Left renal pelvis (tissue), 4 donors: ENCODE measurements around the gene FAM50B. TPM values are rescaled to one million over a fixed set of nuclear protein-coding genes. Genes with fewer than 3 reads are reported as not detected.

ENCODE experiments used
- DNase-seq, 4 donors: peaks; one replicate each; pipeline ENCODE4 v3.0.0-alpha.2; 2013; ENCODE audit warnings: low read depth in 4 of 4, low spot score in 3 of 4
- polyA plus RNA-seq, 4 donors: library from polyadenylated mRNA; unstranded; fragments of 120-200 nt; gene quantifications; one replicate each; pipeline ENCODE4 v1.2.1, GENCODE V29; 2013; ENCODE audit not compliant: insufficient read length in 4 of 4

The FAM50B gene
- polyA plus RNA-seq, 4 donors: 7.2 to 12.4 (median 11.3) TPM

DNA sequence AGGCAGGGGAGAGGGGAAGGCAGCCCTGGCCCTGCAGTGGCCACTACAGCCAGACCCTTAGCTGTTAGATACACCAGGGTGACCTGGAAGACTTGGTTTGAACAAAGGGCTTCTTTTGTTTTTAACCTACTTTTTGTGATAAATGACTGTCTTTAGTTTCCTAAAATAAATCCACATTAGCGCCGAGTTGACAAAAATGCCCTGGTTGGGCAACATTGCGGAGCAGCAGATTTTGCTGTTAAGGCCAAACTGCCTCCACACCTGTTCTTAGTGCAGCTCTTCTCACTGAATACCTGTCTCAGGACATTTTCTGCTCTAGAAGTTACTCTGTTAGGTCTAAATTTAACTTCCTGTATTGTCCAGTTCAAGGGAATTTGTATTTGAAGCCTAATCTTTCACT is 42.7 kb downstream of the FAM50B start:
- no peak for DNase-seq

DNA sequence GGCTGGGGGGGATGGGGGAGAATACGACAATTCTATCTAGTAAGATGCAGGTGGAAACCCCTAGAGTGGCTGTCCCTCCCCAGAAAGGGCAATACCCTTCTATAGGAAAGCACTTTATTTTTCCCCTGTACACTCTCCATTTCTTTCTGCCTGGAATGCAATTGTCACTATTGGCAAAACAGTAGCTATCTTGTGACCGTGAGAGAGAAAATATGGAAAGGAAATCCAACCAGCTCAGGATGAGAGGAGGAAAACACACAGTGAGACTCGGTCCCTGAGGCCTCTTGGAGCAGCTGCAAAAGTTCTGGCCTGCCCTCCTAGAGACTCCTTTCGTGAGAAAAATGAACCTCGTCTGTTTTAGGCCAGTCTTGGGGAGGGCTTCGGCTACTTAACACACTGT is 43.4 kb downstream of the FAM50B start:
- DNase-seq: no peak

GRCh38 chr6:3893487-3893886 is 44.3 kb downstream of the FAM50B start:
- DNase-seq: no peak

GRCh38 chr6:3893917-3894316 is 44.7 kb downstream of the FAM50B start:
- DNase-seq: no peak

GRCh38 chr6:3894590-3895311 is 45.6 kb downstream of the FAM50B start:
- DNase-seq: no peak

DNA sequence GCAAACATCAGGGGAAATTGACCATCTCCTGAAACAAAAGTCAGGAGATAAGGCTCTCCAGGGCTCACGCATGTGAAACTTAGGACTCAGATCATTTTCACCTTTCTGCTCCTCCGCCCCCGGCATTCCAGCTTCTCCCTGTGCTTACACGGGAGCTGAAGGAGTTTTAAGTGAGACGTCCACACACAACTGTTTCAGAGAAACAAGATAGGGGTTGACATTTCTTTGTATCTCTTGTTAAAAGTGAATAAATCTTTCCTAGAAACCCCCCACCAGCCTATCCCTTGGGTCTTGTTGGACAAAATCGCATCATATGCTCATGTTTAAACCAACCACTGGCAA is 46.1 kb downstream of the FAM50B start:
- no peak for DNase-seq

GRCh38 chr6:3895805-3896204 is 46.6 kb downstream of the FAM50B start:
- no peak for DNase-seq

- no peak for DNase-seq
These were observed 49.3 kb downstream of the FAM50B start for GRCh38 chr6:3898265-3898994.

- DNase-seq: no peak
These were observed 49.9 kb downstream of the FAM50B start for GRCh38 chr6:3899061-3899460.

DNA sequence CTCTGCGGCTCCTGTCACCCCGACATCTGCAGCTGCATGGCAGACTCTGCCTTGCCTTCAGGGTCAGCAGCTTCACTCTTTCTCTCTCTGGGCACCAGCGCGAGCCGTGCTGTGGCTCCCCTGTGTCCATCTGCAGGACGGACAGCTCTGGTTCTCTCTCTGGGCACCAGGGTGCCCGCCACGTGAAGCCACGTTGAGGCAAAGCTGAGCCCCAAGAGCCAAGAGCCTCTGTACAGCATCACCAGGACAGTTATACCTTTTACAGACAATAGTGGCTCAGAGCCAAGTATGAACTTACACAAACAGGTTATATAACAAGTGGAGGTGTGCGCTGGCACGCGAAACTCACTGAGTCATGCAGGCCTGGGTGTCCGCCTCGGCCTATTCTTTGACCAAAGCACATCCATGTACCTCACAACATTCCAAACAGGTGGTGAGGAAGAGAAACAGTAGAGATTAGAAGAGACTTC is 50.8 kb downstream of the FAM50B start:
- DNase-seq: no peak

Other genes with a start within 250 kb of the FAM50B start
- 10 to 100 TPM; 17.7 to 29.0 (median 21.0) TPM for gene PXDC1, start 97.7 kb upstream of the FAM50B start, polyA plus RNA-seq
- gene FAM217A, start 229.8 kb downstream of the FAM50B start, polyA plus RNA-seq: 1 to 10 TPM; 1.3 to 3.5 (median 1.9) TPM